ENCODE data around the gene PCYT1A. TPM values are rescaled to one million over a fixed set of nuclear protein-coding genes. Genes with fewer than 3 reads are reported as not detected.

PCYT1A gene
- total RNA-seq, 1 experiment from 2014 or later: 63.8 TPM

DNA sequence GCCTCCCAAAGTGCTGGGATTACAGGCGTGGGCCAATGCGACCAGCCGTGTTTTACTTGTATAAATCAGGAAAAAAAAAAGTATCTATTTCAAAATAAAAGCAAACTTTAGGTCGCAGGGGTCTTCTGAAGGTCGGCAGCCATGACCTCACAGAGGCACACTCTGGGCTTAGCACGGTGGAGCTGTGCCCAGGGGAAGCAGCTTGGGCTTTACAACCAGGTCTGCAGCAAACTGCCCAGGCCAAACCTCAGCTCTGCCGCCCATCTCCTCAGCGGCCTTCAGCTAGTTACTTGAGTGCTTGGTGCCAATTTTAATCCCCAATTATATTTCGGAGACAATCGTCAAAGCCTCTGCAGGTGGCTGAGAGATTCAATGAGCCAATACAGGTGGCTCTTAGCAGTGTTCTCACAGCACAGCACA is 106.4 kb downstream of the PCYT1A start:
- ATAC-seq (no peak), DNase-seq (no peak)
- ChIA-PET POLR2A (ENCODE audit: unreplicated experiment) (no interaction called here), CTCF (interaction anchor here (0.5 kb wide), 1 partner anchor 105 kb away, joined by 4 read pairs; no protein-coding TSS in a partner anchor)
- H3K27ac ChIP-seq (ENCODE audit: low read length): no peak overlapping the region
- intact Hi-C loops (cut with micrococcal nuclease): no loop called here
- no peaks in the 10 kb centered on the region for H3K9me2 ChIP-seq (replicated peaks; ENCODE audit: low read length)
- H3F3A ChIP-seq (ENCODE audit: low read length, unreplicated experiment): no peaks in the 10 kb centered on the region
- no peak overlapping the region for H3K4me3 ChIP-seq (ENCODE audit: low read length)
- no peaks in the 10 kb centered on the region for H3K36me3 ChIP-seq (ENCODE audit: low read depth, low read length)
- H3K4me2 ChIP-seq (ENCODE audit: low read length): no peak overlapping the region
- TF ChIP-seq EZH2 (IDR thresholded peaks at IDR 0.05; ENCODE audit: low read length, unreplicated experiment) (no peak), EZH2phosphoT487 (IDR thresholded peaks at IDR 0.05; ENCODE audit: borderline replicate concordance, low read length) (no peak)
- TF ChIP-seq, protein P1, sequence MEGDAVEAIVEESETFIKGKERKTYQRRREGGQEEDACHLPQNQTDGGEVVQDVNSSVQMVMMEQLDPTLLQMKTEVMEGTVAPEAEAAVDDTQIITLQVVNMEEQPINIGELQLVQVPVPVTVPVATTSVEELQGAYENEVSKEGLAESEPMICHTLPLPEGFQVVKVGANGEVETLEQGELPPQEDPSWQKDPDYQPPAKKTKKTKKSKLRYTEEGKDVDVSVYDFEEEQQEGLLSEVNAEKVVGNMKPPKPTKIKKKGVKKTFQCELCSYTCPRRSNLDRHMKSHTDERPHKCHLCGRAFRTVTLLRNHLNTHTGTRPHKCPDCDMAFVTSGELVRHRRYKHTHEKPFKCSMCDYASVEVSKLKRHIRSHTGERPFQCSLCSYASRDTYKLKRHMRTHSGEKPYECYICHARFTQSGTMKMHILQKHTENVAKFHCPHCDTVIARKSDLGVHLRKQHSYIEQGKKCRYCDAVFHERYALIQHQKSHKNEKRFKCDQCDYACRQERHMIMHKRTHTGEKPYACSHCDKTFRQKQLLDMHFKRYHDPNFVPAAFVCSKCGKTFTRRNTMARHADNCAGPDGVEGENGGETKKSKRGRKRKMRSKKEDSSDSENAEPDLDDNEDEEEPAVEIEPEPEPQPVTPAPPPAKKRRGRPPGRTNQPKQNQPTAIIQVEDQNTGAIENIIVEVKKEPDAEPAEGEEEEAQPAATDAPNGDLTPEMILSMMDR (conservative IDR thresholded peaks at IDR 0.05; ENCODE audit: low read depth, low read length): no peak
- no peaks in the 10 kb centered on the region for H4K20me1 ChIP-seq (ENCODE audit: low read length)
- no peaks in the 10 kb centered on the region for H3K79me2 ChIP-seq (ENCODE audit: low read length)
- H3K4me1 ChIP-seq (ENCODE audit: insufficient read depth, low read length): peaks cover 19% of the 10 kb centered on the region
- no peak overlapping the region for H3K9ac ChIP-seq (ENCODE audit: low read length)
- H2AFZ ChIP-seq (ENCODE audit: low read length): no peak overlapping the region
- BruUV-seq (replicated peaks): no TSS peak
- H3K27me3 ChIP-seq (ENCODE audit: low read length): no peaks in the 10 kb centered on the region
- no peaks in the 10 kb centered on the region for H3K9me3 ChIP-seq (ENCODE audit: low read length)

- CTCF ChIA-PET: no interaction called here
Observed at GRCh38 chr3:196180346-196180745, 107.2 kb downstream of the PCYT1A start.

More at GRCh38 chr3:196180346-196180745, 107.2 kb downstream of the PCYT1A start:
- H4K20me1 ChIP-seq (ENCODE audit: low read length): no peaks in the 10 kb centered on the region
- no peak for DNase-seq
- no peak overlapping the region for H3K27ac ChIP-seq (ENCODE audit: low read length)
- no peaks in the 10 kb centered on the region for H3K36me3 ChIP-seq (ENCODE audit: low read depth, low read length)
- no peaks in the 10 kb centered on the region for H3K79me2 ChIP-seq (ENCODE audit: low read length)
- no peaks in the 10 kb centered on the region for H3K9me2 ChIP-seq (replicated peaks; ENCODE audit: low read length)
- POLR2A ChIA-PET (ENCODE audit: unreplicated experiment): no interaction called here
- H3K4me1 ChIP-seq (ENCODE audit: insufficient read depth, low read length): peaks cover 19% of the 10 kb centered on the region
- H3K9ac ChIP-seq (ENCODE audit: low read length): no peak overlapping the region
- no peak overlapping the region for H3K4me3 ChIP-seq (ENCODE audit: low read length)
- intact Hi-C loops (cut with micrococcal nuclease): no loop called here
- H3K4me2 ChIP-seq (ENCODE audit: low read length): no peak overlapping the region
- H3K27me3 ChIP-seq (ENCODE audit: low read length): no peaks in the 10 kb centered on the region
- no peak overlapping the region for H2AFZ ChIP-seq (ENCODE audit: low read length)
- H3K9me3 ChIP-seq (ENCODE audit: low read length): no peaks in the 10 kb centered on the region
- no TSS peak for BruUV-seq (replicated peaks)
- no peaks in the 10 kb centered on the region for H3F3A ChIP-seq (ENCODE audit: low read length, unreplicated experiment)
- TF ChIP-seq EZH2 (IDR thresholded peaks at IDR 0.05; ENCODE audit: low read length, unreplicated experiment): no peak
- TF ChIP-seq EZH2phosphoT487 (IDR thresholded peaks at IDR 0.05; ENCODE audit: borderline replicate concordance, low read length): no peak
- TF ChIP-seq, protein P1 (conservative IDR thresholded peaks at IDR 0.05; ENCODE audit: low read depth, low read length): no peak
- ATAC-seq: no peak

Other genes starting within 250 kb of the PCYT1A start
- 272 and 287 TPM in 2 replicates for gene TFRC, start 205.6 kb downstream of the PCYT1A start, total RNA-seq (2014; rRNA removed)
- gene ZDHHC19, start 76.3 kb downstream of the PCYT1A start, total RNA-seq (2014; rRNA removed): not detected in 2 replicates
- 9.7 and 10.0 TPM in 2 replicates for gene SLC51A, start 71.2 kb downstream of the PCYT1A start, total RNA-seq (2014; rRNA removed)
- 19.8 and 22.8 TPM in 2 replicates for gene DYNLT2B, start 30.5 kb upstream of the PCYT1A start, total RNA-seq (2014; rRNA removed)
- gene TM4SF19, start 50.7 kb upstream of the PCYT1A start, total RNA-seq (2014; rRNA removed): 1.1 and 5.2 TPM in 2 replicates
- 10.2 and 10.5 TPM in 2 replicates for gene UBXN7, start 144.7 kb upstream of the PCYT1A start, total RNA-seq (2014; rRNA removed)
- gene RNF168, start 216.0 kb upstream of the PCYT1A start, total RNA-seq (2014; rRNA removed): 12.8 and 13.8 TPM in 2 replicates
- gene SMCO1, start 227.6 kb upstream of the PCYT1A start, total RNA-seq (2014; rRNA removed): not detected in 2 replicates